Kidney capillary endothelial cell (primary cell): ENCODE measurements around the gene PML.
A peak's percentile ranks its signal among the peaks of the same experiment; 100 is the strongest.
"Not testable (repeated sequence)": the region's sequence is repeated elsewhere in the genome, so short reads cannot be mapped to it uniquely, and the experiment has no call there.

ENCODE experiments used
- DNase-seq: peaks from one replicate; pipeline ENCODE4 v3.0.0-alpha.2; 2018; ENCODE audit warnings: low spot score

The PML gene

DNA sequence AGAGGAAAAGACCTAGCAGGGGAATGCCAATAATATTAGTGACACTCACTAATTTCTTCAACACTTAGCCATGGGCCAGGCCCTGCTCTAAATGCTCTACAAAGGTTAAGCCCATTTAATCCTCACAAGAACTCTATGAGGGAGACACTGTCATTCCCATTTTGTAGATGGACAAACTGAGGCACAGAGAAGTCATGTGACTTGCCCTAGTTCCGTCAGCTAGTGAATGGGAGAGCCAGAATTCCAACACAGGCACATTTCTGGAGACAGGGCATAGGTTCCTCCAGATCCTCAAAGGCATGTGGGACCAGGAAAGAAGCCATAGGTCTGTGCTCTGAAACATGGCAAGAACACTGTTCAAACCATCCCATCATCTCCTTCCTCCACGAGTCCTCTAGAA is 36.7 kb upstream of the PML start:
- DNase-seq: no peak

DNA sequence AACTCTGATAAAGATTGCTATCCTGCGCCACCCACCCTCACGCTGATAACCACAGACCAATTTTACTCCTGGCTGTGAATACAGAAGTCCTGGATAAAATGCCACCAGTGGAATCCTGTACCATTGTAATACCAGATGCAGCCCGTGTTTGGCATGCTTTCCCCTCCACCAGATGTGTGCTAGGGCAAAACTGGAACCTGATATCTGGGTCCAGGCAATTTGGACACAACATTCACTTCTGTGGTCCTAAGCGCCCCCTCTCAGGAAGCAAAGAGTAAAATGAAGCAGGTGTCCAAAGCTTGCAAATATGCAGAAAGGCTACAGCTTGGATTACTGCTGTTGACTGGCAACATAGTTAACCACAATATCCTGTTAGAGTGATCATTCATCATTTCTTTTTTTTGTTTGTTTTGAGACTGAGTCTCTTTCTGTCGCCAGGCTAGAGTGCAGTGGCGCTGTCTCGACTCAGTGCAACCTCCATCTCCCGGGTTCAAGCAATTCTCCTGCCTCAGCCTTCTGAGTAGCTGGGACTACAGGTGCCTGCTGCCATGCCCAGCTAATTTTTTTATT is 35.4 kb upstream of the PML start:
- DNase-seq: no peak

- no peak for DNase-seq
Observed at GRCh38 chr15:73959801-73960200, 34.7 kb upstream of the PML start.

- not testable (repeated sequence) for DNase-seq
Observed at GRCh38 chr15:73960472-73961070, 33.9 kb upstream of the PML start.

GRCh38 chr15:73962433-73962832 is 32.1 kb upstream of the PML start:
- no peak for DNase-seq

DNA sequence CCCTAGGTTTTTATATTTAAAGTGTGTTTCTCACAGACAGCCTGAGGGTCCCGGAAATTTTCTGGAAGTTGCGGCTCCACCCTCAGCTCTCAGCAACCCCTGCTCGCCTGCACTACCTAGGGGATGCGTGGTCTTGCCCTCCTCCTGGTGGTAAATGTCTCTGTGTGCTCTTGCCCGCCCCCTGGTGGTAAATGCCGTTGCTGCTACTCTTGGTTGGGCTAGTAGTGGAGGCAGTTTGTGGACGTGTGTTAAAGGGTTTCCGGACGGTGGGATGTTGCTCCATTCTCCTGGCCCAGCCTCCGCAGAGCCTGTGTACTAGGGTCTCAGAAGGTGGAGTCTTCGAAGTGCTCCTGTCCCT is 29.8 kb upstream of the PML start:
- peak; percentile 65 for DNase-seq

- DNase-seq: no peak
Observed at GRCh38 chr15:73965094-73965757, 29.3 kb upstream of the PML start.

- no peak for DNase-seq
Observed at GRCh38 chr15:73965758-73966113, 28.8 kb upstream of the PML start.

DNA sequence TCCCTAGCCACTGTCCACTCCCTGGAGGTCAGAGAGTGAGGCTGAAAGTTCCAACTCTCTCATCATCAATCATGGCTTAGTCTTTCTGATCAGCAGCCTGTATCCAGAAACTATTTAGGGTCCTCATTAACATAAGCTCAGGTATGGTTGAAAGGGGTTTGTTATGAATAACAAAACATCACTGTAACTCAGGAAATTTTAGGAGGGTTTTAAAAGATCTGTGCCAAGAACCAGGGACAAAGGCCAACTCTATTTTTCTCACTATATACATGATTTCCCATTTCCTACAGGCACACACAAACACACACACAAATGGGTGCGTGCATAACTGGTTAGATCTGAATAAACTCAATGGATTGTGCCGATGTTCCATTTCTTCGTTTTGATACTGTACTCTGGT is 26.1 kb upstream of the PML start:
- DNase-seq: no peak

DNA sequence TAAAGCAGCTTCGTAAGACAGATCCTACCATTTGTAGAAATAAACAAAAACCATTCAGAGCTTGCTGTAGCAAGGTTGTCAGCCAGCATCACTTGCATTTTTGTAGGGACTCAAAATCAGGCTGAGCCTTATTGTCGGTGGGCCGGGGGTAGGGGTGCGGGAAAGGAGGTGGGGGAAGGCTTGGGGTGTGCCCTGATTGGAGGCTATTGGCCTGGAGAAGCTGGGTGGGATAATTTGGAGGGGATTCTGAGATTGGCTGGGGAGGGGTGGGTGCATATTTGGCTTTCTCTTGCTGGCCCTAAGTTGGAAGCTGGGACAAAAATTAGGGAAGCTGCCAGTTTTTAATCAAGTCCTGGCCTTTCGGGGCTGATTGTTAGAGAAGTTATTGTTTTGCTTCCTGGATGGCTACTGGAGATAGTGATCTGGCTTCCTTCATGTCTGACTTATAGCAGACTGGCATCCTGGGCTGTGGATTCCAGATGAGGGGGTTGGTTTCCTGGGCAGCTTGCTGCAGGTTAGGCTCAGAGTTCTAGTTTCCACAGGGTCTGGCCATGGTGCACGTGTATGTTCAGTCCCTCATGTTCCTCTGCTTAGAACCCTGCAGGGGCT is 25.3 kb upstream of the PML start:
- no peak for DNase-seq

- DNase-seq: peak; percentile 83
Observed at GRCh38 chr15:73972984-73973682, 21.4 kb upstream of the PML start.

- not testable (repeated sequence) for DNase-seq
Observed at GRCh38 chr15:73973683-73974200, 20.8 kb upstream of the PML start.

DNA sequence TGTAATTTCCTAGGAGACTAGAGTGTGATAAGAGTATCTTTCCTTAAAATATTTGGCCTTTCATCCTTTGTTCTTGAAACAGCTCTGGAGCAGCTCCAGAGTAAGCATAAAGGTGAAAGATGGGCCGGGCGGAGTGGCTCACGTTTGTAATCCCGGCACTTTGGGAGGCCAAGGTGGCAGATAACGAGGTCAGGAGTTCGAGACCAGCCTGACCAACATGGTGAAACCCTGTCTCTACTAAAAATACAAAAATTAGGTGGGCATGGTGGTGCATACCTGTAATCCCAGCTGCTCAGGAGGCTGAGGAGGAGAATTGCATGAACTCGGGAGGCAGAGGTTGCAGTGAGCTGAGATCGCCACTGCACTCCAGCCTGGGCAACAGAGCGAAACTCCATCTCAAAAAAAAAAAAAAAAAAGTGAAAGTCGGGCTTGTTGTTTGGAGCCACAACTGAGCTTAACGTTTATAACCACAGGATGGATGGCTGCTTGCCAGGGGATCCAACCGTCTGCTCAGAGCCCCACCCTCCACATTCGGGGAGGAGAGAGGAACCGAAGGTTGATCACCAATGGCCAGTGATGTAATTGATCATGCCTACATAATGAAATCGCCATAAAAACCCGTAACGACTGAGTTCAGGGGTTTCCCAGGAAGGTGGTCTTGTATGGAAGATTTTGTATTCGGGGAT is 18.9 kb upstream of the PML start:
- DNase-seq: not testable (repeated sequence)

DNA sequence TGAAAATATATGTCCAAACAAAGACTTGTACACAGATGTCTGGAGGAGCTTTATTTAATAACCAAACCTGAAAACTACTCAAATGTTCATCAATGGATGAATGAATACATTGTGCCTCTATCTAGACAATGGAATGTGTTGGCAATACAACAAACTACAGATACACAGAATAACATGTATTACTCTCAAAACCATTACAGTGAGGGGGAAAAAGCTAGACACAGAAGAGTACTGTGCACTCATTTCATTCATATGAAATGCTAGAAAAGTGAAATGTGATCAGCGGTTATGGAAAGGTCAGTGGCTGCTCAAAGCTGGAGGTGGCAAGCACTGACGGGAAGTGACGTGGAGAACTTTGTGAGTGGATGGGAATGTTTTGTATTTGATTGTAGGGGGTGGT is 15.6 kb upstream of the PML start:
- DNase-seq: no peak

DNA sequence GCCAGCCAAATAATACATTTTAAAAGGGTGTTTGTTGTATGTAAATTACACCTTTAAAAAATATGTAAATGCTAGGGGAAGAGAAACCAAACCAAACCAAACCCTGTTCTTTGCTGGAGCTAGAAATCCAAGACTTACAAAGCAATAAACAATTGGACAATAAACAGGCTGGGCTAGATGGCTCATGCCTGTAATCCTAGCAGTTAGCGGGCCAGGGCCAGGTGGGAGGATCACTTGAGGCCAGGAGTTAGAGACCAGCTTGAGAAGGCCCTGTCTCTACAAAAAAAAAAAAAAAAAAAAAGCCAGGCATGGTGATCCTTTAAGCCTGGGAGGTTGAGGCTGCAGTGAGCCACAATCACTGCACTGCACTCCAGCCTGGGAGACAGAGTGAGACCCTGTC is 14.9 kb upstream of the PML start:
- no peak for DNase-seq

DNA sequence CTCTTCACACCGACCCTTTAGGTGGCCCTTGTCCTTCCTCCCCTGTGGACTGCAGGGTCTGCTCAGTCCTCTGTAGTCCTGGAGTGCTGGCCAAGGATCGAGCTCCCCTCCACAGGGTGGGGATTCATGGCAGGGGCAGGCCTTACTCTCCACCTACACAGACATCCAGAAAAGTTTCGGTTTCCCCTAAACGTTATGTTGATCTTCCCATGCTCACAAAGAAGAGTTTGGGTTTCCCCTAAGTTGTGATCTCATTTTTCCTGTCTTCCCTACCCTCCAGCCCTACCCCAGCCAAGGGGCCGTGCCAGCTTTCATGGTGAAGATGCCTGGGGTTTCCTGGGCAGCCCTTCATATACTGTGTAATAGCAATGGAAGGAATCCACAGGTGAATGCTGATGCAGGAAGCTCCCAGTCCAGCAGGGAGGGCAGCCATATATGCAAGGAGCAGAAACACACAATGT is 12.7 kb upstream of the PML start:
- no peak for DNase-seq

DNA sequence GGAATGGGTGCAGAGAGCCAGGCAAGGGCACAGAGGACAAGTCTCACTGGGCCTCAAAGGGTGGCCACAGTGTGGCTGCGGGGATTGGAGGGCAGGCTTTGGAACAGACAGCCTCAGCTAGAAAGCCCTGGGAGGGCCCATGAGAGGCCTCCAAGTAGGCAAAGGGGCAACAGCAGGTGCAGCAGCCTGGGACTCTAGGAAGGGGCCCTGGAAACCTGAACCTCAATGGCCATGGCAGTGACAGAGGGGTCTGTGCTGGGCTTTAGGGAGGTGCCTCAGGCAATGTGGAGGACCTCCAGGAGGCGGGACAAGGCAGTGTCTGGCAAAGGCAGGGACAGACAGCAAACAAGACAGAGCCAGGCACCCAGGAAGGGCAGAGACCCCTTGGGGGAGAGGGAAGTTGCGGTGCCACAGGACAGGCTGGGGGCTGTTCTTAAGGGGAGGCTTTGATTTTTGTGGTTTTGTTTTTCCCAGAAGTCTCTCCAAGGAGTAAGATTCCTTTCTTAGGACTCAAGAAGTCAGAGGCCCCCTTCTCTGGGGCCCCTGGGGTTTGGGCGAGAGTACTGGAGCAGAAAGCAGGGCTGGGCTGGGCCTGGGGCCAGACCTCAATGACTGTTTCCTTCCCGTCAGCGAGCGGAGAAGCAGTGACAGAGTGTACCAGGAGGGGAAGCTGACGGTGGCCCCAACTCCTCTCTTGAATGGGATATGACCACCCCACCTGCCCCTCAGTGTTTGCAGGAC is 12.1 kb upstream of the PML start:
- DNase-seq: no peak

GRCh38 chr15:73983211-73983727 is 11.2 kb upstream of the PML start:
- DNase-seq: no peak

GRCh38 chr15:73983773-73984172 is 10.7 kb upstream of the PML start:
- DNase-seq: no peak

GRCh38 chr15:73984208-73984979 is 10.1 kb upstream of the PML start:
- DNase-seq: no peak
